Cardiac muscle cell (in vitro differentiated cells and primary cell): ENCODE data around the gene ADAMTS18. TPM values are rescaled to one million over a fixed set of nuclear protein-coding genes. Genes with fewer than 3 reads are reported as not detected.

ENCODE experiments used
- DNase-seq, 2 donors: peaks; one replicate each; pipeline versions ENCODE4 v3.0.0 to v3.0.0-alpha.2; 2010 to 2017; ENCODE audit warnings: low read depth in 1 of 2, low spot score in 1 of 2
- H3K27ac ChIP-seq: fragments of 200-600 bp; sonication (generic); 2 replicates; pipeline ENCODE4 v1.5.1; 2016
- H3K27me3 ChIP-seq: fragments of 200-600 bp; sonication (generic); 2 replicates; pipeline ENCODE4 v1.6.0; 2016; ENCODE audit warnings: control low read depth
- H3K36me3 ChIP-seq: fragments of 200-600 bp; sonication (generic); 2 replicates; pipeline ENCODE4 v1.5.1; 2016; ENCODE audit warnings: control low read depth
- H3K4me1 ChIP-seq: fragments of 200-600 bp; sonication (generic); 2 replicates; pipeline ENCODE4 v1.8.1; 2017; ENCODE audit warnings: low read depth, mild to moderate bottlenecking, mixed run types
- H3K4me3 ChIP-seq: fragments of 200-600 bp; sonication (generic); 2 replicates; pipeline ENCODE4 v1.5.1; 2016; ENCODE audit warnings: mild to moderate bottlenecking
- H3K9me3 ChIP-seq: fragments of 200-600 bp; sonication (generic); 2 replicates; pipeline ENCODE4 v1.5.1; 2017; ENCODE audit warnings: low read depth, mild to moderate bottlenecking, control low read depth
- CTCF ChIP-seq: IDR thresholded peaks from 2 replicates; pipeline ENCODE4 v1.5.1; 2012; ENCODE audit warnings: low read depth, mild to moderate bottlenecking, low read length
- polyA plus RNA-seq: library from polyadenylated mRNA; unstranded; fragments of >200 nt; fragmentation: Nextera tagmentation; extraction: Ambion mirVana; gene quantifications from 2 replicates; pipeline ENCODE4 v1.2.1, GENCODE V29; 2016
- total RNA-seq: library from RNA; depleted of rRNA; stranded (reverse); fragments of >200 nt; gene quantifications from 2 replicates; pipeline ENCODE4 v1.2.3, GENCODE V29; 2016

Gene ADAMTS18
- total and polyA plus RNA-seq, 2 experiments from 2014 or later: 0.06 TPM; not detected in 1

- peaks cover 11% of the 10 kb centered on the region for H3K4me1 ChIP-seq
- TF ChIP-seq CTCF: no peak
- no peak overlapping the region for H3K27ac ChIP-seq
- no peak for DNase-seq
- no peak overlapping the region for H3K4me3 ChIP-seq
- H3K9me3 ChIP-seq: no peaks in the 10 kb centered on the region
- no peaks in the 10 kb centered on the region for H3K36me3 ChIP-seq
- no peaks in the 10 kb centered on the region for H3K27me3 ChIP-seq
Observed at GRCh38 chr16:77402672-77403071, 32.2 kb downstream of the ADAMTS18 start.

GRCh38 chr16:77402118-77402517 is 32.7 kb downstream of the ADAMTS18 start:
- no peak for TF ChIP-seq CTCF
- Histone ChIP-seq H3K4me1 (peaks cover 11% of the 10 kb centered on the region), H3K36me3 (no peaks in the 10 kb centered on the region), H3K27ac (no peak overlapping the region), H3K9me3 (no peaks in the 10 kb centered on the region), H3K27me3 (no peaks in the 10 kb centered on the region), H3K4me3 (no peak overlapping the region)
- no peak for DNase-seq

GRCh38 chr16:77399546-77399945 is 35.3 kb downstream of the ADAMTS18 start:
- H3K27me3 ChIP-seq: no peaks in the 10 kb centered on the region
- H3K4me1 ChIP-seq: peaks cover 7% of the 10 kb centered on the region
- no peaks in the 10 kb centered on the region for H3K9me3 ChIP-seq
- H3K27ac ChIP-seq: no peak overlapping the region
- DNase-seq: no peak
- H3K36me3 ChIP-seq: no peaks in the 10 kb centered on the region
- no peak for TF ChIP-seq CTCF
- H3K4me3 ChIP-seq: no peak overlapping the region

- H3K9me3 ChIP-seq: no peaks in the 10 kb centered on the region
- H3K27me3 ChIP-seq: no peaks in the 10 kb centered on the region
- DNase-seq: no peak
- no peak for TF ChIP-seq CTCF
- no peak overlapping the region for H3K4me3 ChIP-seq
- no peaks in the 10 kb centered on the region for H3K36me3 ChIP-seq
- H3K27ac ChIP-seq: no peak overlapping the region
- peaks cover 7% of the 10 kb centered on the region for H3K4me1 ChIP-seq
Observed at GRCh38 chr16:77399066-77399465, 35.8 kb downstream of the ADAMTS18 start.

- Histone ChIP-seq H3K36me3 (no peaks in the 10 kb centered on the region), H3K9me3 (no peaks in the 10 kb centered on the region), H3K27ac (no peak overlapping the region), H3K27me3 (no peaks in the 10 kb centered on the region), H3K4me1 (peaks cover 7% of the 10 kb centered on the region), H3K4me3 (no peak overlapping the region)
- DNase-seq: no peak
- TF ChIP-seq CTCF: no peak
Observed at GRCh38 chr16:77398495-77398894, 36.3 kb downstream of the ADAMTS18 start.

GRCh38 chr16:77396461-77396860 is 38.4 kb downstream of the ADAMTS18 start:
- H3K27ac ChIP-seq: no peak overlapping the region
- no peaks in the 10 kb centered on the region for H3K36me3 ChIP-seq
- H3K27me3 ChIP-seq: no peaks in the 10 kb centered on the region
- no peak overlapping the region for H3K4me3 ChIP-seq
- H3K9me3 ChIP-seq: no peaks in the 10 kb centered on the region
- peaks cover 7% of the 10 kb centered on the region for H3K4me1 ChIP-seq
- TF ChIP-seq CTCF: no peak
- no peak for DNase-seq
